A549 (cell line): Measurements from ENCODE around the gene SLC6A20. TPM values are rescaled to one million over a fixed set of nuclear protein-coding genes. Genes with fewer than 3 reads are reported as not detected.

Experiments
- ATAC-seq, 2 experiments: fragments of 200-7000 bp in 1 of 2; fragments of >200 bp in 1 of 2; cut with Nextera tagmentation in 1 of 2; cut with Tn5 transposase in 1 of 2; 3 replicates each; pipeline versions ENCODE4 v1.8.0 to v1.9.1; 2018 to 2020; ENCODE audit warnings: mild to moderate bottlenecking in 1 of 2, moderate library complexity in 1 of 2
- CTCF ChIA-PET: fragments of 300-600 bp; sonication (Branson Sonifier 250); formaldehyde crosslinking; extraction: SDS; loops from one replicate; lab custom pipeline; 2021; ENCODE audit warnings: antibody characterized with exemption, inconsistent platforms; lab: Yijun Ruan, JAX
- POLR2A ChIA-PET: fragments of 350-600 bp; formaldehyde crosslinking; extraction: SDS; loops from one replicate; lab custom pipeline; 2021; ENCODE audit warnings: antibody characterized with exemption, inconsistent platforms; lab: Yijun Ruan, JAX
- DNase-seq, 2 experiments: peaks; one replicate each; pipeline versions ENCODE4 v3.0.0 to v3.0.0-alpha.2; 2011 to 2016; ENCODE audit warnings: low read depth in 1 of 2, low spot score in 1 of 2
- FAIRE-seq: peaks from 2 replicates; lab custom pipeline; 2011; peaks lifted over from hg19 to GRCh38; lab: Jason Lieb, UNC
- H3K27ac ChIP-seq, 2 experiments: fragments of >200 bp; sonication (Bioruptor Twin); formaldehyde crosslinking; 3 replicates each; pipeline ENCODE4 v1.5.1; 2016 to 2017
- H3K4me1 ChIP-seq: fragments of >200 bp; sonication (Bioruptor Twin); formaldehyde crosslinking; 3 replicates; pipeline ENCODE4 v1.6.1; 2016
- H3K4me2 ChIP-seq: fragments of >200 bp; sonication (Bioruptor Twin); formaldehyde crosslinking; 3 replicates; pipeline ENCODE4 v1.6.1; 2016
- H3K4me3 ChIP-seq: fragments of >200 bp; sonication (Bioruptor Twin); formaldehyde crosslinking; 3 replicates; pipeline ENCODE4 v1.5.1; 2016
- H3K9me3 ChIP-seq: fragments of >200 bp; sonication (Bioruptor Twin); formaldehyde crosslinking; 3 replicates; pipeline ENCODE4 v1.6.1; 2016
- BCL3 ChIP-seq: fragments of >200 bp; sonication (Bioruptor Twin); formaldehyde crosslinking; IDR thresholded peaks from 3 replicates; pipeline ENCODE4 v1.6.1; 2016
- CHD4 ChIP-seq: fragments of 200-600 bp; sonication (generic); IDR thresholded peaks from 2 replicates; pipeline ENCODE4 v1.6.1; 2016; ENCODE audit warnings: antibody characterized with exemption, mild to moderate bottlenecking, borderline replicate concordance
- CTCF ChIP-seq: fragments of >200 bp; sonication (Bioruptor Twin); formaldehyde crosslinking; IDR thresholded peaks from 3 replicates; pipeline ENCODE4 v1.5.1; 2016
- E2F6 ChIP-seq: IDR thresholded peaks from 2 replicates; pipeline ENCODE4 v1.6.1; 2012; ENCODE audit warnings: low read depth, borderline replicate concordance
- EHF ChIP-seq: fragments of 250-450 bp; sonication (Bioruptor Pico); IDR thresholded peaks from 2 replicates; pipeline ENCODE4 v1.5.0; 2020; ENCODE audit warnings: mild to moderate bottlenecking
- EHMT2 ChIP-seq: fragments of 200-600 bp; sonication (generic); IDR thresholded peaks from 2 replicates; pipeline ENCODE4 v1.6.1; 2016; ENCODE audit warnings: antibody characterized with exemption, low read depth, mild to moderate bottlenecking, moderate library complexity
- ELK1 ChIP-seq: fragments of 150-350 bp; IDR thresholded peaks from 2 replicates; pipeline ENCODE4 v1.6.1; 2014; ENCODE audit warnings: low read depth, mild to moderate bottlenecking, low read length
- GATA3 ChIP-seq: IDR thresholded peaks from 2 replicates; pipeline ENCODE4 v1.6.1; 2012; ENCODE audit warnings: borderline replicate concordance
- HMGXB4 ChIP-seq: fragments of 250-450 bp; sonication (Bioruptor Pico); IDR thresholded peaks from 2 replicates; pipeline ENCODE4 v1.5.0; 2021; ENCODE audit warnings: mild to moderate bottlenecking, moderate library complexity, borderline replicate concordance
- HOXB13 ChIP-seq: fragments of 250-450 bp; sonication (Bioruptor Pico); IDR thresholded peaks from 2 replicates; pipeline ENCODE4 v1.5.0; 2020; ENCODE audit warnings: low read depth, mild to moderate bottlenecking, moderate library complexity
- HOXB5 ChIP-seq: fragments of 250-450 bp; sonication (Bioruptor Pico); IDR thresholded peaks from 2 replicates; pipeline ENCODE4 v1.5.0; 2020; ENCODE audit warnings: mild to moderate bottlenecking, moderate library complexity
- JUNB ChIP-seq: fragments of >200 bp; sonication (Bioruptor Twin); formaldehyde crosslinking; IDR thresholded peaks from 2 replicates; pipeline ENCODE4 v1.6.1; 2016
- MAX ChIP-seq: IDR thresholded peaks from 2 replicates; pipeline ENCODE4 v1.6.1; 2012
- MAZ ChIP-seq: fragments of 150-350 bp; IDR thresholded peaks from 2 replicates; pipeline ENCODE4 v1.6.1; 2014; ENCODE audit warnings: antibody characterized with exemption, low read depth, low read length, borderline replicate concordance
- NFE2L2 ChIP-seq: fragments of 150-350 bp; conservative IDR thresholded peaks from 2 replicates; pipeline ENCODE4 v1.6.1; 2014; ENCODE audit warnings: low read length
- NPAS2 ChIP-seq: fragments of 250-450 bp; sonication (Bioruptor Pico); IDR thresholded peaks from 2 replicates; pipeline ENCODE4 v1.8.0; 2022; ENCODE audit warnings: mild to moderate bottlenecking, moderate library complexity, borderline replicate concordance
- PBX3 ChIP-seq: IDR thresholded peaks from 2 replicates; pipeline ENCODE4 v1.6.1; 2012
- RCOR1 ChIP-seq: fragments of 150-350 bp; IDR thresholded peaks from 2 replicates; pipeline ENCODE4 v1.6.1; 2014; ENCODE audit warnings: antibody characterized with exemption, low read length, low read depth
- RFX5 ChIP-seq: fragments of 450-650 bp; IDR thresholded peaks from 2 replicates; pipeline ENCODE4 v1.7.1; 2014; ENCODE audit warnings: antibody characterized with exemption, mild to moderate bottlenecking, moderate library complexity
- TFCP2L1 ChIP-seq: fragments of 250-450 bp; sonication (Bioruptor Pico); IDR thresholded peaks from 2 replicates; pipeline ENCODE4 v1.5.0; 2021; ENCODE audit warnings: mild to moderate bottlenecking
- USF2 ChIP-seq: fragments of 450-650 bp; IDR thresholded peaks from 2 replicates; pipeline ENCODE4 v1.6.1; 2014; ENCODE audit warnings: antibody characterized with exemption
- ZC3H11A ChIP-seq: fragments of 450-650 bp; IDR thresholded peaks from 2 replicates; pipeline ENCODE4 v1.6.1; 2014; ENCODE audit warnings: antibody characterized with exemption, mild to moderate bottlenecking
- ZSCAN20 ChIP-seq: fragments of 250-450 bp; sonication (Bioruptor Pico); IDR thresholded peaks from 2 replicates; pipeline ENCODE4 v1.8.0; 2022; ENCODE audit warnings: mild to moderate bottlenecking, moderate library complexity
- WGBS: methylation state at CpG from one replicate; pipeline ENCODE4 v1.1.6; 2017; ENCODE audit errors: missing lambda C conversion rate; 5-methylcytosine and 5-hydroxymethylcytosine counted together
- polyA plus RNA-seq, 4 experiments: library from polyadenylated mRNA; depleted of rRNA in 3 of 4; stranded (reverse); fragments of >200 nt; fragmentation: RNase III in 1 of 4; extraction: RNeasy Plus Mini Kit Qiagen cat#74134 plus additional on column Dnase treatment in 1 of 4; gene quantifications; 2 replicates in 3 of 4; 3 replicates in 1 of 4; pipeline ENCODE4 v1.2.3, GENCODE V29; 2011 to 2017

Gene SLC6A20
- polyA plus RNA-seq, 2 of the 4 experiments (the other 2 are of a cell fraction) = not detected

- TF ChIP-seq CTCF (no peak), BCL3 (no peak), MAX (no peak), HMGXB4 (CRISPR knock-in tag) (no peak), EHMT2 (no peak)
These were observed 5.7 kb downstream of the SLC6A20 start (continued) for GRCh38 chr3:45790596-45790995.

GRCh38 chr3:45789235-45789812 lies 7.0 kb downstream of the SLC6A20 start:
- TF ChIP-seq ZSCAN20 (CRISPR knock-in tag) = no peak
- no peak for TF ChIP-seq HOXB13 (CRISPR knock-in tag)
- no peak for TF ChIP-seq TFCP2L1
- TF ChIP-seq EHF (CRISPR knock-in tag) = no peak
- TF ChIP-seq ELK1 = no peak
- TF ChIP-seq E2F6 = no peak
- H3K27ac ChIP-seq = no peak overlapping the region
- no peak for FAIRE-seq
- ATAC-seq = no peak
- H3K4me3 ChIP-seq = no peak overlapping the region
- no peak for DNase-seq
- H3K4me1 ChIP-seq = no peaks in the 10 kb centered on the region
- H3K9me3 ChIP-seq = 0 out of 3 replicates have a peak, but pooled peaks cover 2% of the 10 kb centered on the region
- 42% methylated on average over 4 of the region's 4 CpGs for WGBS
- H3K4me2 ChIP-seq = no peak overlapping the region
- CTCF ChIA-PET = interaction anchor here (1.2 kb wide), 1 partner anchor 277 kb away, joined by 4 read pairs; no protein-coding TSS in a partner anchor
- POLR2A ChIA-PET = no interaction called here

GRCh38 chr3:45787551-45787950 lies 8.8 kb downstream of the SLC6A20 start:
- 0 out of 3 replicates have a peak, but pooled peaks cover 2% of the 10 kb centered on the region for H3K9me3 ChIP-seq
- no peak for DNase-seq
- no peak overlapping the region for H3K27ac ChIP-seq
- no peak for TF ChIP-seq GATA3
- no peak for TF ChIP-seq MAZ
- no peak for TF ChIP-seq ZC3H11A
- TF ChIP-seq EHMT2 = no peak
- no peak for TF ChIP-seq ZSCAN20 (CRISPR knock-in tag)
- no peak for TF ChIP-seq EHF (CRISPR knock-in tag)
- no peak for TF ChIP-seq NFE2L2
- no peak for TF ChIP-seq JUNB
- no peak for TF ChIP-seq CHD4
- no peak for TF ChIP-seq RCOR1
- TF ChIP-seq E2F6 = no peak
- TF ChIP-seq HOXB5 (CRISPR knock-in tag) = no peak
- TF ChIP-seq PBX3 = no peak
- TF ChIP-seq RFX5 = no peak
- no peak for TF ChIP-seq USF2
- no peak for TF ChIP-seq NPAS2
- no peaks in the 10 kb centered on the region for H3K4me1 ChIP-seq
- WGBS = 71% methylated on average over 2 of the region's 2 CpGs
- H3K4me3 ChIP-seq = no peak overlapping the region
- H3K4me2 ChIP-seq = no peak overlapping the region
- no peak for FAIRE-seq
- ChIA-PET POLR2A (no interaction called here), CTCF (no interaction called here)
- no peak for ATAC-seq
